Gastroesophageal sphincter (tissue), 4 donors: ENCODE results near the gene MAP7D2. TPM values are rescaled to one million over a fixed set of nuclear protein-coding genes. Genes with fewer than 3 reads are reported as not detected.
A peak's percentile ranks its signal among the peaks of the same experiment; 100 is the strongest.

Experiments used
- ATAC-seq: fragments of 150-250 bp; one replicate; pipeline ENCODE4 v1.9.1; 2016; ENCODE audit warnings: mild to moderate bottlenecking, moderate library complexity
- H3K27ac ChIP-seq, 4 donors: fragments of 200-600 bp; sonication (generic) in 3 of 4; 1 replicate in 3 of 4; 2 replicates in 1 of 4; pipeline ENCODE4 v1.5.1; 2016 to 2019
- H3K27me3 ChIP-seq: fragments of 200-600 bp; sonication (generic); one replicate; pipeline ENCODE4 v1.5.1; 2019
- H3K36me3 ChIP-seq, 2 donors: fragments of 200-600 bp; sonication (generic); one replicate each; pipeline ENCODE4 v1.5.1; 2019; ENCODE audit warnings: control low read depth in 1 of 2
- H3K4me1 ChIP-seq, 3 donors: fragments of 200-600 bp; sonication (generic); 1 replicate in 2 of 3; 2 replicates in 1 of 3; pipeline ENCODE4 v1.5.1; 2016 to 2019; ENCODE audit warnings: control low read depth in 2 of 3
- H3K4me3 ChIP-seq, 2 donors: fragments of 200-600 bp; sonication (generic); one replicate each; pipeline ENCODE4 v1.5.1; 2019; ENCODE audit warnings: mild to moderate bottlenecking in 1 of 2, moderate library complexity in 1 of 2
- H3K9me3 ChIP-seq, 3 donors: fragments of 200-600 bp; sonication (generic); one replicate each; pipeline ENCODE4 v1.5.1; 2017 to 2019; ENCODE audit warnings: control low read depth in 2 of 3
- EP300 ChIP-seq: sonication (generic); formaldehyde crosslinking; IDR thresholded peaks from one replicate; pipeline ENCODE4 v1.6.1; 2017; ENCODE audit warnings: antibody characterized with exemption, mild to moderate bottlenecking
- POLR2A ChIP-seq, 2 donors: fragments of 450-650 bp; IDR thresholded peaks; one replicate each; pipeline ENCODE4 v1.6.1; 2017; ENCODE audit warnings: antibody characterized with exemption in 2 of 2, mild to moderate bottlenecking in 2 of 2, moderate library complexity in 1 of 2
- POLR2AphosphoS5 ChIP-seq: sonication (generic); formaldehyde crosslinking; IDR thresholded peaks from one replicate; pipeline ENCODE4 v1.6.1; 2017; ENCODE audit warnings: antibody characterized with exemption
- WGBS, 2 donors: methylation state at CpG; one replicate each; pipeline ENCODE4 v1.1.5; 2018; ENCODE audit warnings: low coverage in 1 of 2; 5-methylcytosine and 5-hydroxymethylcytosine counted together
- total RNA-seq, 4 donors: library from RNA; depleted of rRNA; stranded (reverse); fragments of >200 nt; gene quantifications; one replicate each; pipeline ENCODE4 v1.1.0, GENCODE V29; 2016
- TF ChIP-seq, protein P1 (sequence below), 4 experiments: fragments of 200-600 bp in 2 of 4; fragments of 450-650 bp in 2 of 4; sonication (generic) in 1 of 4; IDR thresholded peaks; one replicate each; pipeline ENCODE4 v1.5.1; 2017 to 2019; ENCODE audit warnings: antibody characterized with exemption in 4 of 4, mild to moderate bottlenecking in 2 of 4, moderate library complexity in 2 of 4

The MAP7D2 gene
- total RNA-seq, 4 donors from 2014 or later, result 0.27 to 0.42 (median 0.27) TPM; not detected in 1

GRCh38 chrX:20140420-20140819, 23.7 kb upstream of the MAP7D2 start:
- no peaks in the 10 kb centered on the region for H3K27me3 ChIP-seq
- no peaks in the 10 kb centered on the region for H3K9me3 ChIP-seq
- H3K36me3 ChIP-seq, result peaks cover 0 to 22% of the 10 kb centered on the region in 2 donors
- TF ChIP-seq POLR2AphosphoS5 (no peak), POLR2A (IDR thresholded peaks at IDR 0.05) (no peak), EP300 (no peak)
- TF ChIP-seq, protein P1, sequence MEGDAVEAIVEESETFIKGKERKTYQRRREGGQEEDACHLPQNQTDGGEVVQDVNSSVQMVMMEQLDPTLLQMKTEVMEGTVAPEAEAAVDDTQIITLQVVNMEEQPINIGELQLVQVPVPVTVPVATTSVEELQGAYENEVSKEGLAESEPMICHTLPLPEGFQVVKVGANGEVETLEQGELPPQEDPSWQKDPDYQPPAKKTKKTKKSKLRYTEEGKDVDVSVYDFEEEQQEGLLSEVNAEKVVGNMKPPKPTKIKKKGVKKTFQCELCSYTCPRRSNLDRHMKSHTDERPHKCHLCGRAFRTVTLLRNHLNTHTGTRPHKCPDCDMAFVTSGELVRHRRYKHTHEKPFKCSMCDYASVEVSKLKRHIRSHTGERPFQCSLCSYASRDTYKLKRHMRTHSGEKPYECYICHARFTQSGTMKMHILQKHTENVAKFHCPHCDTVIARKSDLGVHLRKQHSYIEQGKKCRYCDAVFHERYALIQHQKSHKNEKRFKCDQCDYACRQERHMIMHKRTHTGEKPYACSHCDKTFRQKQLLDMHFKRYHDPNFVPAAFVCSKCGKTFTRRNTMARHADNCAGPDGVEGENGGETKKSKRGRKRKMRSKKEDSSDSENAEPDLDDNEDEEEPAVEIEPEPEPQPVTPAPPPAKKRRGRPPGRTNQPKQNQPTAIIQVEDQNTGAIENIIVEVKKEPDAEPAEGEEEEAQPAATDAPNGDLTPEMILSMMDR (IDR thresholded peaks at IDR 0.05), result no peak
- peak overlapping the region in 2 of 4 donors; percentile 4 to 96 for H3K27ac ChIP-seq
- H3K4me3 ChIP-seq, result peak overlapping the region; percentile 73
- 0 to 18% methylated on average over 2 to 3 of the region's 3 CpGs for WGBS, 2 donors
- peaks cover 0 to 21% (median 20%) of the 10 kb centered on the region in 3 donors for H3K4me1 ChIP-seq
- ATAC-seq, result no peak

DNA sequence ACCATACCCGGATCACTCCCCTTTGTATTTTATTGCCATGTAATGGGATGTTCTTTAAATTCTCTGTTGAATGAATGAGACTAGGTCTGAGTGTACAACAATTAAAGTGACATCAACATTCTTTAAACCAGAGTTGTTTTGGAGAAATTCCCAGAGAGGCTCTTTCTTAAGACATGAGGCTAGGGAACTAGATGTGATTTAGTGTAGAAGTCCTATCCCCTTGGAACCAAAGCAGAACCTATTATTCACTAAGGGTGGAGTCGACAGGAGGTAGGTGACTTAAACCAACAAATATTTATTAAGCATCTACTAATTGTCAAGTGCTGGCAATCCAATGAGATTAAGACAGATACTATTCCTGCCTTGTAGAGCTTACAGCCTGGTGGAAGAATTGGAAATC, 23.3 kb upstream of the MAP7D2 start:
- Histone ChIP-seq H3K36me3 (peaks cover 0 to 27% of the 10 kb centered on the region in 2 donors), H3K4me3 (peak overlapping the region; percentile 73), H3K4me1 (peaks cover 0 to 21% (median 20%) of the 10 kb centered on the region in 3 donors), H3K27ac (peak overlapping the region in 1 of 4 donors; percentile 96), H3K27me3 (no peaks in the 10 kb centered on the region), H3K9me3 (no peaks in the 10 kb centered on the region)
- WGBS, 2 donors, result 23 to 43% methylated on average over 1 to 2 of the region's 2 CpGs
- TF ChIP-seq POLR2A (IDR thresholded peaks at IDR 0.05) (no peak), EP300 (no peak), POLR2AphosphoS5 (no peak)
- TF ChIP-seq, protein P1 (IDR thresholded peaks at IDR 0.05), result no peak
- ATAC-seq, result no peak

GRCh38 chrX:20135944-20136343, 19.2 kb upstream of the MAP7D2 start:
- no peak for ATAC-seq
- Histone ChIP-seq H3K4me1 (peaks cover 0 to 21% (median 15%) of the 10 kb centered on the region in 3 donors), H3K9me3 (no peaks in the 10 kb centered on the region), H3K4me3 (no peak overlapping the region), H3K27me3 (no peaks in the 10 kb centered on the region), H3K27ac (no peak overlapping the region), H3K36me3 (peaks cover 0 to 65% of the 10 kb centered on the region in 2 donors)
- WGBS, 2 donors, result 58 to 76% methylated on average over 5 of the region's 5 CpGs
- TF ChIP-seq POLR2AphosphoS5, result no peak
- no peak for TF ChIP-seq POLR2A (IDR thresholded peaks at IDR 0.05)
- TF ChIP-seq, protein P1 (IDR thresholded peaks at IDR 0.05), result no peak
- TF ChIP-seq EP300, result no peak

DNA sequence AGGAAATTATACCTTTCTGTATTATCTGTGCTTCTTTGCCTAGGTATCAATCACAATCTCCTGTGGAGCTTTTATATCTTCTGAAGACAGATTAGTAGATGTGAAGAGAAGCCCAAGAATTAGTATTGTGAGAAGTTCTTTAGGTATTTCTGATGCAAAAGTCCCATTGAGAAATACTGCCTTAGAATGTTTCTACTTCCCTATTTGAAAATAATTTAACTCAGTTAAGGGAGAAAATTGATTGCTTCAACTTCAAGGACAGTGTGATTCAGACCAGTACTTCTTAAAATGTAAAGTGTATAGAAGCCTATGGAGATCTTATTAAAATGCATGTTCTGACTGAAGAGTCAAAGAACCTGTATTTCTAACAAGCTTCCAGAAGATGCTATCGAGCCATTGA, 16.0 kb upstream of the MAP7D2 start:
- H3K27ac ChIP-seq, result no peak overlapping the region
- ATAC-seq, result no peak
- 80% methylated on average over 1 of the region's 1 CpG; no CpG with 5 or more reads in 1 of the 2 donors for WGBS, 2 donors
- no peak overlapping the region for H3K4me3 ChIP-seq
- TF ChIP-seq POLR2A (IDR thresholded peaks at IDR 0.05) (no peak), EP300 (no peak), POLR2AphosphoS5 (no peak)
- TF ChIP-seq, protein P1 (IDR thresholded peaks at IDR 0.05), result no peak
- no peaks in the 10 kb centered on the region for H3K27me3 ChIP-seq
- H3K9me3 ChIP-seq, result no peaks in the 10 kb centered on the region
- H3K4me1 ChIP-seq, result no peaks in the 10 kb centered on the region
- peaks cover 0 to 78% of the 10 kb centered on the region in 2 donors for H3K36me3 ChIP-seq

DNA sequence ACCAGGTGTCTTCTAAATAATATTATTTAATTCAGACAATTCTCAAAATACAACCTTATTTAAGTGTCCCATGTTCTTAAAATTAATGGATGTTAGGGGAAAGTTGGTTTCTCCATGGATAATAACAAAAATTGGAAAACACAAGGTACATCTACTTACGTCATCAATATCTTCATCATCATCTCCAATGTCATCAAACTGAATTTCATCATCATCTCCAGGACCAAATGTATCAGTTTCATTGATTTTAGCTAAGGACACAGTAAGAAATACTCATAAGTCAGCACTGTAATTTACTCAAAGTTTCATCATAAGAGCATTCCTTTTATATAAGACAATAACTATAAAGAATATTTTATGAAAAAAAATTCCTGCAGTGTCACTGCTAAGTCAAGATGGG, 13.7 kb upstream of the MAP7D2 start:
- no peak overlapping the region for H3K27ac ChIP-seq

More for the DNA sequence above, 13.7 kb upstream of the MAP7D2 start:
- H3K27me3 ChIP-seq, result no peaks in the 10 kb centered on the region
- ATAC-seq, result no peak
- no peaks in the 10 kb centered on the region for H3K9me3 ChIP-seq
- H3K4me1 ChIP-seq, result no peaks in the 10 kb centered on the region
- TF ChIP-seq, protein P1 (IDR thresholded peaks at IDR 0.05), result no peak
- TF ChIP-seq POLR2AphosphoS5 (no peak), POLR2A (IDR thresholded peaks at IDR 0.05) (no peak), EP300 (no peak)
- peaks cover 0 to 59% of the 10 kb centered on the region in 2 donors for H3K36me3 ChIP-seq
- WGBS, 2 donors, result 89 to 100% methylated on average over 1 of the region's 1 CpG
- no peak overlapping the region for H3K4me3 ChIP-seq
